K562 (cell line): Measurements from ENCODE around the gene MRPS26. TPM values are rescaled to one million over a fixed set of nuclear protein-coding genes. Genes with fewer than 3 reads are reported as not detected.

Source experiments
- ATF1 ChIP-seq, 2 experiments: fragments of 450-650 bp in 1 of 2; IDR thresholded peaks; 2 replicates each; pipeline ENCODE4 v1.6.1; 2016; ENCODE audit warnings: missing compliant biosample characterization in 1 of 2, missing genetic modification characterization in 1 of 2
- GATA2 ChIP-seq: sonication (generic); formaldehyde crosslinking; IDR thresholded peaks from 2 replicates; pipeline ENCODE4 v1.4.0; 2020; ENCODE audit warnings: mild to moderate bottlenecking, missing genetic modification reagents
- MCM5 ChIP-seq: fragments of 450-650 bp; IDR thresholded peaks from 2 replicates; pipeline ENCODE4 v1.6.1; 2016; ENCODE audit warnings: low read depth
- PHTF2 ChIP-seq: fragments of 250-450 bp; sonication (Bioruptor Pico); IDR thresholded peaks from 2 replicates; pipeline ENCODE4 v1.5.0; 2021; ENCODE audit warnings: mild to moderate bottlenecking
- POLR2AphosphoS5 ChIP-seq: IDR thresholded peaks from 2 replicates; pipeline ENCODE4 v1.6.1; 2011; ENCODE audit warnings: mild to moderate bottlenecking, low read depth, low read length, moderate library complexity; ENCODE audit not compliant: control insufficient read depth, insufficient read depth
- PTBP1 ChIP-seq: fragments of 200-400 bp; formaldehyde crosslinking; IDR thresholded peaks from 2 replicates; pipeline ENCODE4 v1.6.1; 2017; ENCODE audit warnings: low read depth, low read length
- RAD21 ChIP-seq, 2 experiments: fragments of 250-450 bp in 1 of 2; fragments of 450-650 bp in 1 of 2; sonication (Bioruptor Pico) in 1 of 2; formaldehyde crosslinking in 1 of 2; IDR thresholded peaks in 1 of 2; conservative IDR thresholded peaks in 1 of 2; 2 replicates each; pipeline versions ENCODE4 v1.4.0 to v1.8.0; 2020 to 2022; ENCODE audit warnings: mild to moderate bottlenecking in 2 of 2, moderate library complexity in 1 of 2
- ZBED1 ChIP-seq: IDR thresholded peaks from 2 replicates; pipeline ENCODE4 v1.6.1; 2014
- ZEB2 ChIP-seq: fragments of 450-650 bp; IDR thresholded peaks from 2 replicates; pipeline ENCODE4 v1.6.1; 2016
- ZKSCAN3 ChIP-seq: fragments of 250-450 bp; sonication (Bioruptor Pico); IDR thresholded peaks from 2 replicates; pipeline ENCODE4 v1.4.0; 2020
- ZNF232 ChIP-seq: sonication (generic); formaldehyde crosslinking; IDR thresholded peaks from 2 replicates; pipeline ENCODE4 v1.8.0; 2022; ENCODE audit warnings: mild to moderate bottlenecking, missing genetic modification reagents
- polyA plus RNA-seq, 8 experiments: library from polyadenylated mRNA; depleted of rRNA in 4 of 8; stranded (reverse) in 5 of 8; unstranded in 3 of 8; fragments of >200 nt; fragmentation: Nextera tagmentation in 2 of 8; fragmentation: Illumina TruSeq in 1 of 8; extraction: Ambion mirVana in 2 of 8; extraction: Trizol in 1 of 8; gene quantifications; 2 replicates each; pipeline versions ENCODE4 v1.2.1 to v1.2.3, GENCODE V29; 2011 to 2014; ENCODE audit warnings: inconsistent platforms in 1 of 8, missing spikeins in 1 of 8
- total RNA-seq, 7 experiments: library from RNA; depleted of rRNA in 6 of 7; stranded (reverse); fragments of >200 nt in 6 of 7; fragmentation: Illumina TruSeq in 2 of 7; extraction: Trizol in 2 of 7; gene quantifications; 2 replicates each; pipeline versions ENCODE4 v1.2.1 to v1.2.3, GENCODE V29; 2011 to 2021; ENCODE audit warnings: low replicate concordance in 1 of 7
- TF ChIP-seq, protein P1 (sequence below): conservative IDR thresholded peaks from 2 replicates; pipeline ENCODE4 v1.6.1; 2011; ENCODE audit warnings: low read depth, mild to moderate bottlenecking, low read length; ENCODE audit not compliant: control insufficient read depth
- TF ChIP-seq, protein P2 (sequence below): fragments of 450-650 bp; formaldehyde crosslinking; IDR thresholded peaks from 2 replicates; pipeline ENCODE4 v1.4.0; 2020; ENCODE audit warnings: mild to moderate bottlenecking, moderate library complexity
- TF ChIP-seq, protein P3 (sequence below): sonication (generic); formaldehyde crosslinking; IDR thresholded peaks from 2 replicates; pipeline ENCODE4 v1.8.0; 2022; ENCODE audit warnings: mild to moderate bottlenecking, low read depth, missing genetic modification reagents
- TF ChIP-seq, protein P4 (sequence below): fragments of 450-650 bp; IDR thresholded peaks from 2 replicates; pipeline ENCODE4 v1.6.1; 2016; ENCODE audit warnings: antibody characterized with exemption
- TF ChIP-seq, protein P5 (sequence below): fragments of 250-450 bp; sonication (Bioruptor Pico); IDR thresholded peaks from 2 replicates; pipeline ENCODE4 v1.4.0; 2020; ENCODE audit warnings: borderline replicate concordance
- TF ChIP-seq, protein P6 (sequence below), 2 experiments: fragments of 200-800 bp in 1 of 2; sonication (Bioruptor generic) in 1 of 2; sonication (generic) in 1 of 2; formaldehyde crosslinking in 1 of 2; IDR thresholded peaks in 1 of 2; conservative IDR thresholded peaks in 1 of 2; 2 replicates each; pipeline versions ENCODE4 v1.5.0 to v1.6.1; 2016 to 2020; ENCODE audit warnings: missing compliant biosample characterization in 1 of 2, missing genetic modification characterization in 1 of 2, missing genetic modification reagents in 1 of 2

MRPS26 gene
- total and polyA plus RNA-seq, 9 of the 15 experiments (the other 6 are each of a cell fraction or from before 2014, with no cell fraction given), result 2.7 to 70.5 (median 28.8) TPM

DNA sequence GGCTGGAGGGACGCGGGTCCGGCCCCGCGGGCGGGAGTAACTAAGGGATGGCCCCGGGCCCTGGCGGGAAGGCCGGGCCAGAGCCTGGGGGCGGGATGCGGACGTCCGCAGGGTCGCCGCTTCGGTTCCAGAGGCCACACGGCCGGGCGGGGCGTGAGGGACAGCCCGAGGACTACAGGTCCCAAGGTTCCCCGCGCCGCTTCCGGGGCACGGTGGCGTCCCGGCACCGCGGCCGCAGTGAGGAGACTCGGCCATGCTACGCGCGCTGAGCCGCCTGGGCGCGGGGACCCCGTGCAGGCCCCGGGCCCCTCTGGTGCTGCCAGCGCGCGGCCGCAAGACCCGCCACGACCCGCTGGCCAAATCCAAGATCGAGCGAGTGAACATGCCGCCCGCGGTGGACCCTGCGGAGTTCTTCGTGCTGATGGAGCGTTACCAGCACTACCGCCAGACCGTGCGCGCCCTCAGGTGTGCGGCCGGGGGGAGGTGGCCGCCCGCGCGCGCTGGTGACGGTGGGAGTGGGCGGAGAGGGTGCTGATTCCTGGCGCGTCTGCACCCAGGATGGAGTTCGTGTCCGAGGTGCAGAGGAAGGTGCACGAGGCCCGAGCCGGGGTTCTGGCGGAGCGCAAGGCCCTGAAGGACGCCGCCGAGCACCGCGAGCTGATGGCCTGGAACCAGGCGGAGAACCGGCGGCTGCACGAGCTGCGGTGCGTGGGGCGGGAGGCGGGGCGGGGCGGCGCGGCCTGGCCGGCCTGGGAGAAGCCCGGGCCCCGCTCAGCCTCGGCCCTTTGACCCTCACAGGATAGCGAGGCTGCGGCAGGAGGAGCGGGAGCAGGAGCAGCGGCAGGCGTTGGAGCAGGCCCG, at the start of gene MRPS26 (continued):
- TF ChIP-seq, protein P1, sequence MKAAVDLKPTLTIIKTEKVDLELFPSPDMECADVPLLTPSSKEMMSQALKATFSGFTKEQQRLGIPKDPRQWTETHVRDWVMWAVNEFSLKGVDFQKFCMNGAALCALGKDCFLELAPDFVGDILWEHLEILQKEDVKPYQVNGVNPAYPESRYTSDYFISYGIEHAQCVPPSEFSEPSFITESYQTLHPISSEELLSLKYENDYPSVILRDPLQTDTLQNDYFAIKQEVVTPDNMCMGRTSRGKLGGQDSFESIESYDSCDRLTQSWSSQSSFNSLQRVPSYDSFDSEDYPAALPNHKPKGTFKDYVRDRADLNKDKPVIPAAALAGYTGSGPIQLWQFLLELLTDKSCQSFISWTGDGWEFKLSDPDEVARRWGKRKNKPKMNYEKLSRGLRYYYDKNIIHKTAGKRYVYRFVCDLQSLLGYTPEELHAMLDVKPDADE, result peak; percentile 96
- TF ChIP-seq POLR2AphosphoS5 (0 out of 2 replicates have a peak, but pooled peaks have one; percentile 26), RAD21 (CRISPR knock-in tag; conservative IDR thresholded peaks at IDR 0.05 in 1 of 2, IDR thresholded peaks at IDR 0.05 in 1 of 2) (peak in 1 of 2 experiments; percentile 11; a peak in 1 of 4 replicates), ZNF232 (no peak), PTBP1 (no peak), ZKSCAN3 (CRISPR knock-in tag) (no peak), ZBED1 (0 out of 2 replicates have a peak, but pooled peaks have one; percentile 9), MCM5 (no peak), PHTF2 (CRISPR knock-in tag) (no peak), ATF1 (CRISPR knock-in tag; IDR thresholded peaks at IDR 0.05) (0 out of 2 replicates have a peak, but pooled peaks have one; percentile 28), ATF1 (tag; IDR thresholded peaks at IDR 0.05) (peak; percentile 83), GATA2 (CRISPR knock-in tag) (no peak), ZEB2 (peak; percentile 42; the same call in 1 of the 2 replicates)
- TF ChIP-seq, protein P2, sequence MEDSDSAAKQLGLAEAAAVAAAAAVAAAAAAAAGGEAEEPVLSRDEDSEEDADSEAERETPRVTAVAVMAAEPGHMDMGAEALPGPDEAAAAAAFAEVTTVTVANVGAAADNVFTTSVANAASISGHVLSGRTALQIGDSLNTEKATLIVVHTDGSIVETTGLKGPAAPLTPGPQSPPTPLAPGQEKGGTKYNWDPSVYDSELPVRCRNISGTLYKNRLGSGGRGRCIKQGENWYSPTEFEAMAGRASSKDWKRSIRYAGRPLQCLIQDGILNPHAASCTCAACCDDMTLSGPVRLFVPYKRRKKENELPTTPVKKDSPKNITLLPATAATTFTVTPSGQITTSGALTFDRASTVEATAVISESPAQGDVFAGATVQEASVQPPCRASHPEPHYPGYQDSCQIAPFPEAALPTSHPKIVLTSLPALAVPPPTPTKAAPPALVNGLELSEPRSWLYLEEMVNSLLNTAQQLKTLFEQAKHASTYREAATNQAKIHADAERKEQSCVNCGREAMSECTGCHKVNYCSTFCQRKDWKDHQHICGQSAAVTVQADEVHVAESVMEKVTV (CRISPR knock-in tag), result no peak
- TF ChIP-seq, protein P3, sequence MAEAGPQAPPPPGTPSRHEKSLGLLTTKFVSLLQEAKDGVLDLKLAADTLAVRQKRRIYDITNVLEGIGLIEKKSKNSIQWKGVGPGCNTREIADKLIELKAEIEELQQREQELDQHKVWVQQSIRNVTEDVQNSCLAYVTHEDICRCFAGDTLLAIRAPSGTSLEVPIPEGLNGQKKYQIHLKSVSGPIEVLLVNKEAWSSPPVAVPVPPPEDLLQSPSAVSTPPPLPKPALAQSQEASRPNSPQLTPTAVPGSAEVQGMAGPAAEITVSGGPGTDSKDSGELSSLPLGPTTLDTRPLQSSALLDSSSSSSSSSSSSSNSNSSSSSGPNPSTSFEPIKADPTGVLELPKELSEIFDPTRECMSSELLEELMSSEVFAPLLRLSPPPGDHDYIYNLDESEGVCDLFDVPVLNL (CRISPR knock-in tag), result no peak; the same call in 1 of the 2 replicates
- TF ChIP-seq, protein P4, sequence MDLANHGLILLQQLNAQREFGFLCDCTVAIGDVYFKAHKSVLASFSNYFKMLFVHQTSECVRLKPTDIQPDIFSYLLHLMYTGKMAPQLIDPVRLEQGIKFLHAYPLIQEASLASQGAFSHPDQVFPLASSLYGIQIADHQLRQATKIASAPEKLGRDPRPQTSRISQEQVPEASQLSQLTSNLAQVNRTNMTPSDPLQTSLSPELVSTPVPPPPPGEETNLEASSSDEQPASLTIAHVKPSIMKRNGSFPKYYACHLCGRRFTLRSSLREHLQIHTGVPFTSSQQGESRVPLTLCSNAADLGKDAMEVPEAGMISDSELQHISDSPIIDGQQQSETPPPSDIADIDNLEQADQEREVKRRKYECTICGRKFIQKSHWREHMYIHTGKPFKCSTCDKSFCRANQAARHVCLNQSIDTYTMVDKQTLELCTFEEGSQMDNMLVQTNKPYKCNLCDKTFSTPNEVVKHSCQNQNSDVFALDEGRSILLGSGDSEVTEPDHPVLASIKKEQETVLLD, result peak; percentile 15; the same call in 1 of the 2 replicates
- TF ChIP-seq, protein P5, sequence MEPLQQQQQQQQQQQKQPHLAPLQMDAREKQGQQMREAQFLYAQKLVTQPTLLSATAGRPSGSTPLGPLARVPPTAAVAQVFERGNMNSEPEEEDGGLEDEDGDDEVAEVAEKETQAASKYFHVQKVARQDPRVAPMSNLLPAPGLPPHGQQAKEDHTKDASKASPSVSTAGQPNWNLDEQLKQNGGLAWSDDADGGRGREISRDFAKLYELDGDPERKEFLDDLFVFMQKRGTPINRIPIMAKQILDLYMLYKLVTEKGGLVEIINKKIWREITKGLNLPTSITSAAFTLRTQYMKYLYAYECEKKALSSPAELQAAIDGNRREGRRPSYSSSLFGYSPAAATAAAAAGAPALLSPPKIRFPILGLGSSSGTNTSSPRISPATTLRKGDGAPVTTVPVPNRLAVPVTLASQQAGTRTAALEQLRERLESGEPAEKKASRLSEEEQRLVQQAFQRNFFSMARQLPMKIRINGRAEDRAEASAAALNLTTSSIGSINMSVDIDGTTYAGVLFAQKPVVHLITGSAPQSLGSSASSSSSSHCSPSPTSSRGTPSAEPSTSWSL (CRISPR knock-in tag), result no peak
- TF ChIP-seq, protein P6, sequence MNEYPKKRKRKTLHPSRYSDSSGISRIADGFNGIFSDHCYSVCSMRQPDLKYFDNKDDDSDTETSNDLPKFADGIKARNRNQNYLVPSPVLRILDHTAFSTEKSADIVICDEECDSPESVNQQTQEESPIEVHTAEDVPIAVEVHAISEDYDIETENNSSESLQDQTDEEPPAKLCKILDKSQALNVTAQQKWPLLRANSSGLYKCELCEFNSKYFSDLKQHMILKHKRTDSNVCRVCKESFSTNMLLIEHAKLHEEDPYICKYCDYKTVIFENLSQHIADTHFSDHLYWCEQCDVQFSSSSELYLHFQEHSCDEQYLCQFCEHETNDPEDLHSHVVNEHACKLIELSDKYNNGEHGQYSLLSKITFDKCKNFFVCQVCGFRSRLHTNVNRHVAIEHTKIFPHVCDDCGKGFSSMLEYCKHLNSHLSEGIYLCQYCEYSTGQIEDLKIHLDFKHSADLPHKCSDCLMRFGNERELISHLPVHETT (CRISPR knock-in tag; conservative IDR thresholded peaks at IDR 0.05 in 1 of 2, IDR thresholded peaks at IDR 0.05 in 1 of 2), result peak in 1 of 2 experiments; percentile 82; a peak in 2 of 4 replicates
